Stimulated activated CD8-positive, alpha-beta memory T cell treated with anti-CD3 and anti-CD28 coated beads, Interleukin-15, amount 100 ng/mL, for 24 hours (primary cell): ENCODE results near the gene CNPY1.
"Not testable (repeated sequence)": the region's sequence is repeated elsewhere in the genome, so short reads cannot be mapped to it uniquely, and the experiment has no call there.

ENCODE experiments used
- DNase-seq: peaks from one replicate; pipeline ENCODE4 v3.0.0-alpha.2; 2020; ENCODE audit warnings: low read depth

The CNPY1 gene

DNA sequence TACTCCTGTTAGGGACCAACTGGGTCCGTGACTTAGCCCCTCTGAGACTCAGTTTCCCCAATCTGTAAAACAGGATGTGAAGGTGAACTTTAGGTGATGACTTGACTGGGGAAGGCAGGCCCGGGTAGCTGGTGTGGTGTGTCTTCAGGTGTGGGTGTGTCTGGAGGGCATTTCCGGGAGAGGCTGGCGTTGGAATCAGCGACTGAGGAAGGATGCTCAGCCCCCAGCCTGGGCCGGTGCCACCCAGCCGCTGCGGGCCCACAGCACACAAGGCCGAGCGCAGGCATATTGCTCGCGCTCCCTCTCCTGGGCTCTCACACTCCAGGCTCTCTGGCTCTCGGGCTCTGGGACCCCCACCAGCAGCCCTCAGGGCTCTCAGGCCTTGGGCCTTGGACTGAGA lies 31.7 kb upstream of the CNPY1 start:
- no peak for DNase-seq

GRCh38 chr7:155577509-155577905 lies 31.1 kb upstream of the CNPY1 start:
- no peak for DNase-seq

DNA sequence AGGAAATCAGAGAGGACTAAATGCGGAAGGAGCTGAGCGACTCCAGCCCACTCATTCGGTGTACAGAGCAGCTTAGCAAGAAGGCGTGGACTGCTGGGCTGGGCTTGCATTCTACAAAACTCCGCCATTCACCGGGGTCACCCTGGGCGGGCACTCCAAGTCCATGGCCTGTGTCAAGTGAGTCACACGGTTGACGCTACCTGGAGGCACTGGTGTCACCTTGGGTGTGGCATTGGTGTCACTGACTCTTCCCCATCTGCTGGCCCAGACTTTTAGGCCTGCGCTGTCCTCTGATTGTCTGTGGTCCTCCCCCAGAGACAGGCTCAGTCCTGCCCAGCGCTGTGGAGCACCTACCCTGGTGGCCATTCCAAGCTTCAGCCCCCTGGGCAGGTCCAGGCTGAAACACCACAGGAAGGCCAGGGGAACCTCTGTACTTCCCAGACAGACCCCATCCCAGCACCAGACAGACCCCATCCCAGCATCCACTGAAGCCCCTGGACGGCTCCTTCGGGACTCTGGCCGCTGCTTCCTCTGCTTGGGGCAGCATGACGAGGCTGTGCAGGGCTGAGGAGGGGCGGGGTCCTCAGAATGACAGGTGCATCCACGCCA lies 30.6 kb upstream of the CNPY1 start:
- no peak for DNase-seq

DNA sequence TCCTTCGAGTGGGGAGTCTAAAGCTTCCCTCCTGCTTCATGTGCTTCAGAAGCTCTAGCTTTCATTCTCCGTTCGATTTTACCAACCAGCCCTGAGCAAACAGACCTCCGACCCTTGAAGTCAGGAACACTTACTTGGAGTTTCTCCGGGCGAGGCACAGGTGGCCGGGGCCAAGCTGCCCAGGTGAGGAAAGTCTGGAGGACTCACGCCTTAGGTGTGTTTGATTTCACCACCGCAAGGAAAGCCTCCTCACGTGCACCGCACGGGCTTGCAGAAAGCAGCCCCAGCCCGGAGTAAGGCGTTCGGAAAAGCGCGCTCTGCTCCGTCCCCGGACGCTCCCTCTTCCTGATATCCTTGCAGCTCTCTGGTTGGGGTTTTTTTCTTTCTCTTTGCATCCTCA lies 30.1 kb upstream of the CNPY1 start:
- DNase-seq = no peak

DNA sequence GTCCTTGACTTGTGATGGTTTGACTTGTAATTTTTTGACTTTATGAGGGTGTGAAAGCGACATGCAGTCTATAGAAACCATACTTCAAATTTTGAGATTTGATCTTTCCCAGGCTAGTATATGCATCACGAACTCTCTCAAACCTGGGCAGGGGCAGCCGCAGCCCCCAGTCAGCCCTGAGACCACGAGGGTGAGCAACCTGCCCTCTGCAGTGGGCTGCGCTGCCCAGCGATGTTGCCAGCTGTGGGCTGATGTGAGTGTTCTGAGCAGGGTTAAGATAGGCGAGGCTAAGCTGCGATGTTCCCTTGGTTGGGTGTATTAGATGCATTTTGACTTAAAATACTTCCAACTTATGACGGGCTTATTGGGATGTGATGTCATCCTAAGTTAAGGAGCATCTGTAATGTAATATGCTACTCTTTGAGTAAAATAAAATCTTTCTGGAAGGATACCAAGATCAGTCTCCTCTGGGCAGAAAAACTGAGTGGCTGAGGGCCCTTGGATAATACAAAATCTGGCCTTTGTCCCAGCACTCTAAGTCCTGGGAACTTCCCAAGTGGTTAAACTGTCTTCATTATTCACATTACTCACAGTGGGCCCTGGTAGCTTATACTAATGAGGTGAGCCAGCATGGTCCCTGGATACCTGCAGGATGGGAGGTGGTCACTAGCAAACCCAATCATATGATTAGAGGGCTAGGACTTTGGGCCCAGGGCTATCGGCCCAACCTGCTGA lies 28.4 kb upstream of the CNPY1 start:
- no peak for DNase-seq

DNA sequence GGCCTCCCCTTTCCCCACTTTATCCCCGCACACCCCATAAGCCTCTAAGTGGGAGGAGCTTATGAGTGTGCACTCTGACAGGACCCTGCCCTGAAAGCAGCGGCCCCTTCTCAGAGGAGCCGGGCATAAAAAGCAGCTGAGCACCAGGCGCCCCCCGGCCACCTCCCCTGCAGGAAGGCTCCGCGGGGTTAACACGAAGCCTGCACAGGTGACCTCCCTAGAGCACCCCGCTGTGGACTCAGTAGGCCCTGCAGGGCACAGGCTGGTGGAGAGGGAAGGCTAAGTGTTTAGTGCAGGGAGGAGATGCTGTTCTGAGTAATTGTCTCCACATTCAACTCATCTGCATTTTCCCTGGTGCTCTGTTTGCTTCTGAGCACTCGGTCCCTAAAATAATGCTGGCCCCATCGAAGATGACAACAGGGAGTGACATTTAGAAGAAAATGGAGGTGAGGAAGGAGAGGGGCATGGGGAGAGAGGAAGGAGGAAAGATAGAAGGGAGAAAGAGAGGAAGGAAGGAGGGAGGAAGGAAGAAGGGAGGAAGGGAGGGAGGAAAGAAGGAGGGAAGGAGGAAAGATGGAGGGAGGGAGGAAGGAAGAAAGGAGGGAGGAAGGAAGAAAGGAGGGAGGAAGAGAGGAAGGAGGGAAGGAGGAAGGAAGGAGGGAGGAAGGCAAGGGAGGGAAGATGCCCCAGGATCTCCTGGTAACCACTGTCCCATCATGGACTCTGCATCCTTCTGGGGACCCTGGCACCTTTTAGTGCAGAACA lies 25.4 kb upstream of the CNPY1 start:
- DNase-seq = no peak

DNA sequence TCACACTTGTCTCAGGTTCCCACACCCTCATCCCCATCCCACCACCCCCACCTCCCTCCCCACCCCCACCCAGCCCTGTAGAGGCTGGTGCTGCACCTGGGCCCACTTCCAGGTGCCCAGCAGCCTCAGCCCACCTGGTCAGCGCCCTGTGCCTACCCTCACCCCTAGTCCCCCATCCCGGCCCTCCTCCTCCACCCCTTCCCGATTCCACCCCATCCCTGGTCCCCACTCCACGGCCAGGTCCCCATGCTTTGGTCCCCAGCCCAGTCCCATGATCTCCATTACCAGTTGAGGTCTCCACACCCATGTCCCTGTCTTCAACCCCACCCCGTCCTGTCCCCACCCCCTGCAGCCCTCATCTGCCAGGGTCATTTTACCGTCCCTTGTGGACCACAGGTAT lies 24.6 kb upstream of the CNPY1 start:
- DNase-seq = no peak

GRCh38 chr7:155570171-155570958 lies 24.0 kb upstream of the CNPY1 start:
- DNase-seq = no peak

- DNase-seq = no peak
Observed at GRCh38 chr7:155569681-155570080, 23.3 kb upstream of the CNPY1 start.

GRCh38 chr7:155568842-155569494 lies 22.6 kb upstream of the CNPY1 start:
- DNase-seq = no peak

DNA sequence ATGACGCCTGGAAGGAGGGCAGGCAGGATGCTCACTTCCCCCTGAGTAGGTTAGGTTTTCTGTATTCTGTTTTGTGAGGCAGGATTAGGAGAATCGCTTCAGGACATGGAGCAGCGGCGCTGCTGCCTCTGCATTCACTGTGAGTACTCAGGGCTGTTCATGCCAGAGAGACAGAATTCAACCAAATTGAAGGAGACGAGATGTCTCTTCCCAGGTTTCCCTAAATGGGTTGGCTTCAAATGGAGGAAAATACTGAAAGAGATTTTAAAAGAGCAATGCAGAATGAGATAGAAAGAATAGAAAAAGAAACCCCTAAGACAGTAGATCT lies 21.9 kb upstream of the CNPY1 start:
- DNase-seq = no peak

GRCh38 chr7:155567646-155568332 lies 21.4 kb upstream of the CNPY1 start:
- no peak for DNase-seq

DNA sequence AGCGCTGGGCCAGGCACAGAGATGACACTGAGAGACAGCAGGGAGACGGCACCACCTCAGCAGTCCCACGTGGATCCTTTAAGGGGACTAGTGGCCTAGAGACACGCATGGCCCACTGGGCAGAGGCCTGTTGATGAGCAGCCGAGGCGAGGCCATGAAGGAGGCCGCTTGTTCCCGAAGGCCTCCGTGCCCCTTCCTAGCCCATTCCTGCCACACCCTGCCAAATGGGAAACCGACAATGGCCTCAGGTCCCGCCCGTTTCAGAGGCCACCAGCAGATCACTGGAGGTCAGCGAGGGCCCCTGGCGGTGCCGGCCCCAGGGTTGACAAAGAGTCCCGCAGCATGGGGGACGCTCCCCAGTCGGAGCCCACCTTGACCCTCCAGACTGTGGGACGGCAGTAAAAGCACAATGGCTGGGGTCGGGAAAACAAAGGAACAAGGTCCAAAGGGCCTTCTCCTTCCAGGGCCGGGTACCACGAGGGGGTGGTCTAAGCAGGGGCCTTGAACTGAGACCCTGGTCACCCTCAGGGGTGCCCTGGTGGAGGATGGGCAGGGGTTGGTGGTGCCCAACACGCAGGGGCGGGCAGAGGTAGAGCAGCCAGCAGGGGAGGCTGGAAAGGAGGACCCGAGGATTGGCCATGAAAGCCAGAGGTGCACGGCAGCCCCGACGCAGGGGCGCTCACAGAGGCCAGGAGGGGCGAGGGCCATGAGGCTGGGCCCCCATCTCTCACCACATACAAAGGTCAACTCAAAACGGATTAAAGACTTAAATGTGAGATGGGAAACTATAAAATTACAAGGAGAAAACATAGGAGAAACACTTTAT lies 19.9 kb upstream of the CNPY1 start:
- no peak for DNase-seq

GRCh38 chr7:155565596-155565995 lies 19.2 kb upstream of the CNPY1 start:
- DNase-seq = no peak

GRCh38 chr7:155562976-155563375 lies 16.6 kb upstream of the CNPY1 start:
- not testable (repeated sequence) for DNase-seq

GRCh38 chr7:155562106-155562505 lies 15.7 kb upstream of the CNPY1 start:
- no peak for DNase-seq

DNA sequence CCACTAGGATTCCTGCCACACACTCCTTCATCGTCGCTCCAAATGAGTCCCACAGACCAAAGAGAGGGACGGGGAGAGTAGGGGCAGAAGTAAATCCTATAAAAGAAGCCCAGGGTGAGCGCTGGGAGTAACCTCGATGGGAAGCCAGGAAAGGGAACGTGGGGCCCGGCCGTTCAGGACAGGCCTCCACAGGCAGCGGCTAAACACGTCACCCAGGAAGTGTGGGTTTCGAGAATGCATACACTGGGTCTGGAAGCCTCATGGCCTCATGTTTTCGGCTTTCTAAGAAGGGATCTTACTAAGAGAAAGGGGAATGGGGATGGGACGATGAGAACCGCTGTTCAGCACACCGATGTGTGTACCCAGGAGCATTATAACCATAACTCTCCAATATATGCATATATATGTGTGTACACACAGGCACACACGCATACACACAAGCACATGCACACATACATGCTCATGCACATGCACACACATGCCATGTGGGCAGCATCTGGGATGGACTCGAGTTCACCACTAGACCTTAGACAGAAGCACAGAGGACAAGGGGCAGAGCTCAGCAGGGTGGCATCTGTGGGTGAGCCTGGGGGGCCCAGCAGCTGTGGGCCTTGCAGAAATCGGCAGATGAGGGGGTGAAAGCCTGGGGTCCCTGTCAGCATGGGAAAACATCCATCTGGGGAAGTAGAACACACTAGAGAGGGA lies 14.8 kb upstream of the CNPY1 start:
- no peak for DNase-seq

- DNase-seq = no peak
Observed at GRCh38 chr7:155560196-155560885, 14.0 kb upstream of the CNPY1 start.

DNA sequence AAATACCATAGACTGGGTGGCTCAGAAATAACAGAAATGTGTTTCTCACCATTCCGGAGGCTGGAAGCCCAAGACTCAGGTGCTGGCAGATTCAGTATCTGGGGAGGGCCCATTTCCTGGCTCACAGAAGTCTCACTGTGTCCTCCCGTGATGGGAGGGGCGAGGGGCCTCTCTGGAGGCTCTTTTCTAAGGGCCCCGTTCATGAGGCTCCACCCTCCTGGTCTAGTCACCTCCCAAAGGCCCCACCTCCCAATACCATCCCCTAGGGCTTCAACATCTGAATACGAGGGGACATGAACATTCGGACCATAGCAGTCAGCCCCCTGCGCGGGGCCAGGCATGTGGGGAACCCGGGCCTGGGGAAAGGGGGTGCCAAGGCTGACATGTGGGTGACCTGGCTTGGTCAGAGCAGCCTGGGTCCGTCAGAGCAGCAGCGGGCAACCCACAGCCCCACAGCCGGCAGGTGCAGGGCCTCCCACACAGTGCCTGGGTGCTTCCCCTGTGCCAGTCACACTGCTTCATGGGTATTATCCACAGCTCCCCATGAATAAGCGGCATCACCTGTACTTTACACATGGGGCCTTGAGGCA lies 13.3 kb upstream of the CNPY1 start:
- DNase-seq = no peak
